Tibial nerve (tissue), 4 donors: ENCODE data around the gene MAP2K6. TPM values are rescaled to one million over a fixed set of nuclear protein-coding genes. Genes with fewer than 3 reads are reported as not detected.

Experiments
- DNase-seq, 2 donors: peaks; one replicate each; pipeline ENCODE4 v3.0.0-alpha.2; 2019; ENCODE audit warnings: low spot score in 2 of 2
- H3K27ac ChIP-seq, 4 donors: fragments of 200-600 bp; sonication (generic) in 3 of 4; one replicate each; pipeline ENCODE4 v1.5.1; 2017 to 2019; ENCODE audit warnings: mild to moderate bottlenecking in 1 of 4
- H3K27me3 ChIP-seq, 2 donors: fragments of 200-600 bp; sonication (generic) in 1 of 2; one replicate each; pipeline versions ENCODE4 v1.5.1 to v1.6.0; 2017 to 2019
- H3K36me3 ChIP-seq, 3 donors: fragments of 200-600 bp; sonication (generic); one replicate each; pipeline ENCODE4 v1.5.1; 2018 to 2019
- H3K4me1 ChIP-seq, 4 donors: fragments of 200-600 bp; sonication (generic) in 3 of 4; one replicate each; pipeline ENCODE4 v1.5.1; 2017 to 2019
- H3K4me3 ChIP-seq, 4 donors: fragments of 200-600 bp; sonication (generic) in 3 of 4; one replicate each; pipeline ENCODE4 v1.5.1; 2017 to 2019; ENCODE audit warnings: mild to moderate bottlenecking in 1 of 4, moderate library complexity in 1 of 4
- H3K9me3 ChIP-seq, 4 donors: fragments of 200-600 bp; sonication (generic) in 3 of 4; one replicate each; pipeline ENCODE4 v1.5.1; 2017 to 2019
- EP300 ChIP-seq, 2 donors: sonication (generic); formaldehyde crosslinking; IDR thresholded peaks; one replicate each; pipeline ENCODE4 v1.6.1; 2017; ENCODE audit warnings: antibody characterized with exemption in 2 of 2, mild to moderate bottlenecking in 1 of 2
- POLR2A ChIP-seq, 2 donors: fragments of 450-650 bp; IDR thresholded peaks; one replicate each; pipeline ENCODE4 v1.6.1; 2017; ENCODE audit warnings: antibody characterized with exemption in 2 of 2, mild to moderate bottlenecking in 2 of 2, moderate library complexity in 2 of 2
- WGBS, 2 donors: methylation state at CpG; one replicate each; pipeline ENCODE4 v1.1.5; 2018; 5-methylcytosine and 5-hydroxymethylcytosine counted together
- total RNA-seq, 4 donors: library from RNA; depleted of rRNA; stranded (reverse); fragments of >200 nt; gene quantifications; one replicate each; pipeline ENCODE4 v1.1.0, GENCODE V29; 2016
- TF ChIP-seq, protein P1 (sequence below), 5 experiments: fragments of 200-600 bp in 3 of 5; fragments of 450-650 bp in 2 of 5; sonication (generic) in 3 of 5; IDR thresholded peaks; one replicate each; pipeline ENCODE4 v1.5.1; 2016 to 2019; ENCODE audit warnings: antibody characterized with exemption in 5 of 5, mild to moderate bottlenecking in 3 of 5, moderate library complexity in 2 of 5

Gene MAP2K6
- total RNA-seq, 4 donors from 2014 or later = 9.8 to 30.3 (median 22.8) TPM

DNA sequence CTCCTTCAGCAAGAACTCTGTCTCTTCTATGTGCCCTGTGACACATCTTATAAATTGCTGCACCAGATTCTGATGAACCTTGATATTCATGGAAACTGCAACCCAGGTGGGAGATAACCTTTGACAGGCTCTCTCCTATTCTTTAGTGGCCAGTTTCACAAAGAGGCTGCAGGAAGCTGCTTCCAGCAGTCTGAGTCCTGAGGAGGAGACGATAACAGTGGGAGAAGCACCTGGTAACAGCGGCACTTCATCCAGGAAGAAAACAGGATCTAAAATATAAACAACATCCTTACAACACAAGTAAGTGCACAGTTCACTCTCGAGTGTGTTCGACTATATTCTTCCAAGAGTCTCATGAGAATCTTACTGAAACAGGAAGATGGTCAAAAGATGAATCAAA is 180.1 kb downstream of the MAP2K6 start:
- no peaks in the 10 kb centered on the region for H3K9me3 ChIP-seq
- TF ChIP-seq POLR2A (IDR thresholded peaks at IDR 0.05) = no peak
- TF ChIP-seq, protein P1, sequence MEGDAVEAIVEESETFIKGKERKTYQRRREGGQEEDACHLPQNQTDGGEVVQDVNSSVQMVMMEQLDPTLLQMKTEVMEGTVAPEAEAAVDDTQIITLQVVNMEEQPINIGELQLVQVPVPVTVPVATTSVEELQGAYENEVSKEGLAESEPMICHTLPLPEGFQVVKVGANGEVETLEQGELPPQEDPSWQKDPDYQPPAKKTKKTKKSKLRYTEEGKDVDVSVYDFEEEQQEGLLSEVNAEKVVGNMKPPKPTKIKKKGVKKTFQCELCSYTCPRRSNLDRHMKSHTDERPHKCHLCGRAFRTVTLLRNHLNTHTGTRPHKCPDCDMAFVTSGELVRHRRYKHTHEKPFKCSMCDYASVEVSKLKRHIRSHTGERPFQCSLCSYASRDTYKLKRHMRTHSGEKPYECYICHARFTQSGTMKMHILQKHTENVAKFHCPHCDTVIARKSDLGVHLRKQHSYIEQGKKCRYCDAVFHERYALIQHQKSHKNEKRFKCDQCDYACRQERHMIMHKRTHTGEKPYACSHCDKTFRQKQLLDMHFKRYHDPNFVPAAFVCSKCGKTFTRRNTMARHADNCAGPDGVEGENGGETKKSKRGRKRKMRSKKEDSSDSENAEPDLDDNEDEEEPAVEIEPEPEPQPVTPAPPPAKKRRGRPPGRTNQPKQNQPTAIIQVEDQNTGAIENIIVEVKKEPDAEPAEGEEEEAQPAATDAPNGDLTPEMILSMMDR (IDR thresholded peaks at IDR 0.05) = no peak
- H3K4me1 ChIP-seq = no peaks in the 10 kb centered on the region
- H3K36me3 ChIP-seq = no peaks in the 10 kb centered on the region
- H3K27ac ChIP-seq = no peak overlapping the region
- no peak overlapping the region for H3K4me3 ChIP-seq
- no peaks in the 10 kb centered on the region for H3K27me3 ChIP-seq
- DNase-seq = no peak
- 70 to 71% methylated on average over 4 of the region's 4 CpGs for WGBS, 2 donors

DNA sequence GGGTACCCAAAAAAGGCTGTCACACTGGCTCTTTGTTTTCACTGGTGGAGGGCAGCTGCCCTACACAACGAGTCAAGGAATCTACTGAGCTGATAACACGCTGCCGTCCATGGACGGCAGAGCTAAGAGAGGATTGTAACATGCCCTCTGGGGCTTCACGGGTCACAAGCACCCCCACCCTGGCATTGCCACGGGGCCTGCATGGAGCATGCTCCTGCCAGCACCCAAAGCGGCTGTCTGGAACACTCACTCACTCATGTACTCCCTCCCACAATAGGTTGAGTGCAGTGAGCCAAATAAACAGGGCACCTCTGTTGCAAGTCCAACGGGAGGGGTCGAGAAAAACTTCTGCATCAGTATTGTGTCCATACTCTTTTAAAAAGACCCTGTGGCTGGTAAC is 181.6 kb downstream of the MAP2K6 start:
- H3K4me1 ChIP-seq = no peaks in the 10 kb centered on the region
- H3K27me3 ChIP-seq = no peaks in the 10 kb centered on the region
- TF ChIP-seq, protein P1 (IDR thresholded peaks at IDR 0.05) = no peak
- no peak for TF ChIP-seq POLR2A (IDR thresholded peaks at IDR 0.05)
- no peak for TF ChIP-seq EP300 (IDR thresholded peaks at IDR 0.05)
- no peak overlapping the region for H3K4me3 ChIP-seq
- no peaks in the 10 kb centered on the region for H3K9me3 ChIP-seq
- no peak overlapping the region for H3K27ac ChIP-seq
- 50 to 58% methylated on average over 8 to 9 of the region's 9 CpGs for WGBS, 2 donors
- H3K36me3 ChIP-seq = no peaks in the 10 kb centered on the region
- DNase-seq = no peak

DNA sequence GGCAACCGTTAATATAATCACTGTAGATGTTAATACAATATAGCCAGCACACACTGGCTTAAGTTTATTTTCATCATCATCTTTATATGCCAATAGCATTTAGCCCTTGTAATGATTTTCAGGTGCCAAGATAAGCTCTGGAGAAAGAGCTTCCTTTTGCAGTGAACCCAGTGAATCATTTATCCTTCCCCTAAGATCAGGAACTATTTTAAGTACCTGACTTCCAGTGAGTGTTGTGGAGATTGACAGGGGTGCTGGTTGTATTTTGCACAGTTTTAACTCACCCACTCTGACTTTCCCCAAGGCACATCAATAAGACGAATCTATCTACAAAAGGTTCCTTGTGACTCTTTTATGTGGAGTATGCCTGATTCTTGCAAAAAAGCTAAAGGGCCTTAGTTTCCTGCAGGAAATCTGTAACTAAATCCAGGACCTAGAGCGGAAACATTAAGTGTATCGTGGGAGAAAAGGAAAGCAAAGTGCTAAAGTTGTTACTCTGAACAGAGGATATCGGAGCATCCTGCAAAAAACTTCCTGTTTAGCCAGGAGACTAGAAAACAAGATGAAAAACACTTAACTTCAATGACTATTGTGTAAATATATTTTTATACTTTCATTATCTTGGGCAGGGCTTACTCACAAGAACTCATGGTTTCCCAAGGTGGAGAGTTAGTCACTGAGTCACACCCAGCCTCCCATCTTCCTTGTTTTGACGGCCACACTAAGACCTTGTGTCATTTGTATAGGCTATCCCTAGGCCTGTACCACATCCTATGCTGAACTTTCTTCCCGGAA is 183.6 kb downstream of the MAP2K6 start:
- Histone ChIP-seq H3K4me3 (no peak overlapping the region), H3K36me3 (no peaks in the 10 kb centered on the region), H3K9me3 (no peaks in the 10 kb centered on the region), H3K27me3 (no peaks in the 10 kb centered on the region), H3K27ac (no peak overlapping the region), H3K4me1 (no peaks in the 10 kb centered on the region)
- WGBS, 2 donors = 72 to 74% methylated on average over 7 of the region's 7 CpGs
- no peak for DNase-seq
- TF ChIP-seq POLR2A (IDR thresholded peaks at IDR 0.05) = no peak
- TF ChIP-seq, protein P1 (IDR thresholded peaks at IDR 0.05) = no peak
- TF ChIP-seq EP300 (IDR thresholded peaks at IDR 0.05) = no peak

DNA sequence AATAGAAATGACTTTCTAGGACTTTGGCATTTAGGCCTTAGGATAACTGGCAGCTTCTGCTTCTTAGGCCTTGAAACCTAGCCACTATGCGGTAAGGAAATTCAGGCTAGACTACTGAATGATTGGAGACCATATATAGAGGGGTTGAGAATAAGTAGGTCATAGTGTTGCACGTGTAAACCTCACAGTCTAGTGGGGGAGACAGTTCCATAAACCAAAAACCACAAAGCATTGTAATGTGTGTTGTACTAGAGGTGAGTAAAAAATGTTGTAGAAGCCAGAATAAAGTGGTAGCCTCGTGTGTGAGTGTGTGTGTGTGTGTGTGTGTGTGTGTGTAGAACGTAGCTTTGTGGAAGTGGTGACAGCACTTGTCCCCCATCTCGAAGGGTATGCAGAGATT is 188.5 kb downstream of the MAP2K6 start:
- WGBS, 2 donors = 81% methylated on average over 5 of the region's 5 CpGs
- TF ChIP-seq POLR2A (IDR thresholded peaks at IDR 0.05) = no peak
- TF ChIP-seq EP300 (IDR thresholded peaks at IDR 0.05) = no peak
- TF ChIP-seq, protein P1 (IDR thresholded peaks at IDR 0.05) = no peak
- H3K27me3 ChIP-seq = no peaks in the 10 kb centered on the region
- H3K9me3 ChIP-seq = no peaks in the 10 kb centered on the region
- DNase-seq = no peak
- no peaks in the 10 kb centered on the region for H3K36me3 ChIP-seq
- no peak overlapping the region for H3K4me3 ChIP-seq
- peaks cover 0 to 15% (median 8%) of the 10 kb centered on the region in 4 donors for H3K4me1 ChIP-seq
- no peak overlapping the region for H3K27ac ChIP-seq

Other genes starting within 250 kb of the MAP2K6 start
- gene ABCA10, start 185.9 kb upstream of the MAP2K6 start, total RNA-seq = 100 to 1,000 TPM in 2 of 4 donors, 10 to 100 TPM in 2; 61.0 to 110 (median 89.9) TPM
- gene ABCA5, start 87.6 kb upstream of the MAP2K6 start, total RNA-seq = 10 to 100 TPM; 37.5 to 79.0 (median 58.2) TPM